SK-N-MC (cell line): ENCODE measurements around the gene TMCO4.

Source experiments
- EZH2 ChIP-seq: fragments of 200-600 bp; sonication (generic); IDR thresholded peaks from one replicate; pipeline ENCODE4 v1.6.1; 2017; ENCODE audit warnings: antibody characterized with exemption
- FOXP2 ChIP-seq: optimal IDR thresholded peaks from 2 replicates; pipeline ENCODE3; 2011; ENCODE audit warnings: mild to moderate bottlenecking, moderate library complexity; ENCODE audit not compliant: insufficient read depth; ENCODE audit errors: extremely low read length, control extremely low read depth
- POLR2AphosphoS5 ChIP-seq: IDR thresholded peaks from 2 replicates; pipeline ENCODE4 v1.6.1; 2012; ENCODE audit warnings: mild to moderate bottlenecking, low read depth, low read length, borderline replicate concordance

GRCh38 chr1:19705464-19705863 lies 94.3 kb downstream of the TMCO4 start:
- TF ChIP-seq EZH2: no peak
- TF ChIP-seq POLR2AphosphoS5: no peak
- no peak for TF ChIP-seq FOXP2
